Measurements from ENCODE around the gene AATF. TPM values are rescaled to one million over a fixed set of nuclear protein-coding genes. Genes with fewer than 3 reads are reported as not detected.
A peak's percentile ranks its signal among the peaks of the same experiment; 100 is the strongest.

AATF gene
- total and polyA plus RNA-seq, 9 of the 15 experiments (the other 6 are each of a cell fraction or from before 2014, with no cell fraction given) = 34.5 to 133 (median 90.1) TPM

GRCh38 chr17:36910513-36910912 is 38.2 kb upstream of the AATF start:
- DNase-seq (ENCODE audit: extremely low read depth in 1 of 4, low spot score in 3 of 4) = no peak
- POLR2A ChIA-PET = no interaction called here
- no peak for ATAC-seq
- H3K36me3 ChIP-seq (ENCODE audit: control insufficient read depth, insufficient read depth, low read length) = no peaks in the 10 kb centered on the region
- CTCF ChIA-PET (ENCODE audit: low intra/inter-chr PET ratio) = no interaction called here
- H3K9ac ChIP-seq (ENCODE audit: insufficient read depth in 1 of 2, low read depth in 2 of 2, low read length in 2 of 2) = no peak overlapping the region
- H3K4me1 ChIP-seq (replicated peaks in 1 of 2; ENCODE audit: control insufficient read depth in 2 of 2, insufficient read depth in 2 of 2, low read length in 2 of 2) = no peaks in the 10 kb centered on the region
- intact Hi-C loops (cut with micrococcal nuclease) = no loop called here
- no peak overlapping the region for H3K4me3 ChIP-seq
- no peak overlapping the region for H3K27ac ChIP-seq (ENCODE audit: extremely low read depth, low read depth, low read length)
- H3K27me3 ChIP-seq (ENCODE audit: control insufficient read depth in 2 of 2, insufficient read depth in 2 of 2, low read length in 2 of 2) = peaks cover 9 to 25% of the 10 kb centered on the region in 2 experiments
- H3K9me3 ChIP-seq (replicated peaks; ENCODE audit: control insufficient read depth, insufficient read depth, low read depth, low read length) = no peaks in the 10 kb centered on the region
- WGBS (ENCODE audit: insufficient coverage, low coverage, missing lambda C conversion rate) = 0% methylated on average over 5 of the region's 5 CpGs
- no peaks in the 10 kb centered on the region for H3K9me1 ChIP-seq (ENCODE audit: control insufficient read depth, insufficient read depth, low read length)
- H3K79me2 ChIP-seq (ENCODE audit: control insufficient read depth, insufficient read depth, low read length) = no peaks in the 10 kb centered on the region
- H4K20me1 ChIP-seq (replicated peaks; ENCODE audit: control insufficient read depth, insufficient read depth, low read length) = no peaks in the 10 kb centered on the region
- no peak overlapping the region for H3K4me2 ChIP-seq (ENCODE audit: insufficient read depth, low read length)
- no peak for FAIRE-seq
- no TSS peak for BruUV-seq (replicated peaks)
- no peak overlapping the region for H2AFZ ChIP-seq (ENCODE audit: low read depth, low read length)
- in situ Hi-C loops (cut with MboI) = no loop called here
- TF ChIP-seq RCOR1 (IDR thresholded peaks at IDR 0.05; ENCODE audit: borderline replicate concordance in 1 of 2, low read depth in 2 of 2, low read length in 2 of 2) = 0 out of 4 replicates have a peak, but pooled peaks of 1 of the 2 experiments have one; percentile 15
- peak; percentile 71 for TF ChIP-seq BCOR (IDR thresholded peaks at IDR 0.05)
- TF ChIP-seq ZNF277 (CRISPR knock-in tag; IDR thresholded peaks at IDR 0.05; ENCODE audit: borderline replicate concordance) = no peak
- TF ChIP-seq CGGBP1 (CRISPR knock-in tag; IDR thresholded peaks at IDR 0.05) = no peak
- TF ChIP-seq ADNP (tag; IDR thresholded peaks at IDR 0.05) = peak; percentile 62; the same call in 1 of the 2 replicates
- TF ChIP-seq E2F8 (IDR thresholded peaks at IDR 0.05; ENCODE audit: low read depth, partially characterized antibody) = no peak
- TF ChIP-seq ELK3 (CRISPR knock-in tag; IDR thresholded peaks at IDR 0.05) = no peak
- TF ChIP-seq ZNF830 (CRISPR knock-in tag; IDR thresholded peaks at IDR 0.05) = no peak
- TF ChIP-seq KDM1A (IDR thresholded peaks at IDR 0.05) = peak in 1 of 2 experiments; percentile 56; a peak in 1 of 4 replicates
- TF ChIP-seq JUND (IDR thresholded peaks at IDR 0.05; ENCODE audit: borderline replicate concordance, low read depth, low read length) = no peak
- no peak for TF ChIP-seq JUND (tag; IDR thresholded peaks at IDR 0.05; ENCODE audit: borderline replicate concordance, low read depth, low read length)
- no peak for TF ChIP-seq MNT (conservative IDR thresholded peaks at IDR 0.05)
- no peak for TF ChIP-seq FOXO4 (CRISPR knock-in tag; IDR thresholded peaks at IDR 0.05)
- TF ChIP-seq ZNF696 (CRISPR knock-in tag; conservative IDR thresholded peaks at IDR 0.05) = no peak
